Fibroblast of the aortic adventitia (primary cell): Measurements from ENCODE around the gene GARIN5A. TPM values are rescaled to one million over a fixed set of nuclear protein-coding genes. Genes with fewer than 3 reads are reported as not detected.

Experiments
- DNase-seq: peaks from one replicate; pipeline ENCODE4 v3.0.0-alpha.2; 2010; ENCODE audit warnings: low read depth
- H3K4me3 ChIP-seq: 2 replicates; pipeline ENCODE4 v1.5.1; 2011; ENCODE audit warnings: low read depth, mild to moderate bottlenecking, control low read depth, low read length, moderate library complexity
- total RNA-seq: library from RNA; depleted of rRNA; stranded (reverse); fragments of >200 nt; gene quantifications from 2 replicates; pipeline ENCODE4 v1.2.3, GENCODE V29; 2012; ENCODE audit warnings: low replicate concordance
- TF ChIP-seq, protein P1 (sequence below): IDR thresholded peaks from 2 replicates; pipeline ENCODE4 v1.5.1; 2011; ENCODE audit warnings: mild to moderate bottlenecking, low read length, control low read depth, inconsistent platforms; ENCODE audit not compliant: insufficient read depth

The GARIN5A gene
- total RNA-seq, 1 donor = not detected

DNA sequence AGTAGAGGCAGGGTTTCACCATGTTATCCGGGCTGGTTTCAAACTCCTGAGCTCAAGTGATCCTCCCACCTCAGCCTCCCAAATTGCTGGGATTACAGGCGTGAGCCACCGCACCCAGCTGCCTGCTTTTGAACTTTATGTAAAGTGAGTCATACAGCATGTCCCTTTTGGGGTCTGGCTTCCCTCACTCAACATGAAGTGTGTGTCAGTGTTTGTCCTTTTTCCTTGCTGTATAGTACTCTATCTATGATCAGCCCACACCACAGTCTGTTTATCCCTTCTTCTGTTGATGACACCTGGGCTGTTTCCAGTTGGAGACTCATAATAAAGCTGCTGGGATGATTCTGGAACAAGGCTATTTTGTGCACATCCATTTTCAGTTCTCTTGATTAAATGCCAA lies 55.8 kb downstream of the GARIN5A start:
- no peak overlapping the region for H3K4me3 ChIP-seq
- no peak for DNase-seq
- TF ChIP-seq, protein P1, sequence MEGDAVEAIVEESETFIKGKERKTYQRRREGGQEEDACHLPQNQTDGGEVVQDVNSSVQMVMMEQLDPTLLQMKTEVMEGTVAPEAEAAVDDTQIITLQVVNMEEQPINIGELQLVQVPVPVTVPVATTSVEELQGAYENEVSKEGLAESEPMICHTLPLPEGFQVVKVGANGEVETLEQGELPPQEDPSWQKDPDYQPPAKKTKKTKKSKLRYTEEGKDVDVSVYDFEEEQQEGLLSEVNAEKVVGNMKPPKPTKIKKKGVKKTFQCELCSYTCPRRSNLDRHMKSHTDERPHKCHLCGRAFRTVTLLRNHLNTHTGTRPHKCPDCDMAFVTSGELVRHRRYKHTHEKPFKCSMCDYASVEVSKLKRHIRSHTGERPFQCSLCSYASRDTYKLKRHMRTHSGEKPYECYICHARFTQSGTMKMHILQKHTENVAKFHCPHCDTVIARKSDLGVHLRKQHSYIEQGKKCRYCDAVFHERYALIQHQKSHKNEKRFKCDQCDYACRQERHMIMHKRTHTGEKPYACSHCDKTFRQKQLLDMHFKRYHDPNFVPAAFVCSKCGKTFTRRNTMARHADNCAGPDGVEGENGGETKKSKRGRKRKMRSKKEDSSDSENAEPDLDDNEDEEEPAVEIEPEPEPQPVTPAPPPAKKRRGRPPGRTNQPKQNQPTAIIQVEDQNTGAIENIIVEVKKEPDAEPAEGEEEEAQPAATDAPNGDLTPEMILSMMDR = no peak

DNA sequence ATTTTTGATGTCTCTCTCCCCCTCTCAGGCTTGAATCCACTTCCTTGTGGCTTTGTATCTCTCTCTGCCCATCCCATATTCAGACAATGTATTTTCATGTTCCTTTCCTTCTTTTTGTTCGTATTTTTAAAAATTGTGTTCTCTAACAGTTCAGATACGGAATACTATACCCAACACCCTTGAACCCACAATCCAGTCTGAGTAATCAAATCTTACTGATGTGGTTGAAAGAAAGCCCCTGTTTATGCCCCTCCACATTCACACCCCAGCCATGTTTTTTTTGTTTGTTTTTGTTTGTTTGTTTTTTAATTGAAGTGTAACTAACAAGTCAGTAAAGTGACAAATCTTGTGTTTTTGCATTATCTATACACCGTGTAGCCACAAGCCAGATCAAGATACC lies 56.5 kb downstream of the GARIN5A start:
- TF ChIP-seq, protein P1 = no peak

DNA sequence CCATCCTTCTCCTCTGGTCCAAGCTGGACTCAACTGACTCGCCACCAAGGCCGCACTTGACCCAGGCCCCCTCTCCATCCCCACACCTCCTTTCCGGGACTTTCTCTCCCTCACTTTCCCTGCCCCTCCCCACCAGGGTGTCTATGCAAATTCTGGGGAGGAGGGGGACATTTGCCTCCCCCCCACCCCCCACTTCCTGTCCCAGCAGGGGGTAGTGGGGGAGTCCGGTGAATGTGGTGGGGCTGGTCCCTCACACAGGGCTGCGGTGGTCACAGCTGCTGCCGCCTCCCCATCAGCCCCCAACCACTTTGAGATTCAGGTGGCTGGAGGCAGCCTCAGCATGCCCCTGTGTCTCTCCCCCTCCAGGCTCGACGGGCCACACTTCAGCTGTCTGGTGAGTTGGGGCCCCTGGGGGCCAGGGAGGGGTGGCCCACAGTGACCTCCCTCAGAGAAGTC lies 57.0 kb downstream of the GARIN5A start:
- TF ChIP-seq, protein P1 = no peak
- no peak for DNase-seq
- no peak overlapping the region for H3K4me3 ChIP-seq

More for the DNA sequence above, 56.5 kb downstream of the GARIN5A start:
- no peak for DNase-seq
- no peak overlapping the region for H3K4me3 ChIP-seq

DNA sequence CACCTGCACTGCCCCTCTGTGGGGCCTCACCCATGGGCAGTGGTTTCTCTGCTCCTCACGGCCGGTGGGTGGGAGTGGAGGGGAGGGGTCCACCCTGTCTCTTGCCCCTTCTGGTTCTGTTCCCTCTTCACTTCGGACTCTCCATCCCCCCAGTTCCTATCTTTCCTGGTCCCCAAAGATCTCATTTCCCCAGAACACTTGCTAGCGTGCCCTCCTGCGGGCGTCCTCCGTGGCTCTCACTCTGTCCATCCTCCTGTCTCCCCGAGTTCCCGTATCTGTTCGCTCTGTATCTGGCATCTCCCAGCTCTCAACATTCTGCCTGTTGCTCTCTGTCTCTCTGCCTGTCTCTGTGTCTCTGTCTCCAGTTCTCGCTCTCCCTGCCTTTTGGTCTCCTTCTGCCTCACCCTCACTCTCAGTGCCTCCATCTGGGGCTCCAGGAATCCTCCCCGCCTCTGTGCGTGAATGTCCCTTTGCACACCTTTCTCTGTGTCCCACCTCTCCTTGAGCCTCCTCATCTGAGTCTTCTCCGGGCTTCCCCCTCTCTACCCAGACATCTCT lies 57.5 kb downstream of the GARIN5A start:
- H3K4me3 ChIP-seq = no peak overlapping the region
- TF ChIP-seq, protein P1 = no peak
- no peak for DNase-seq

DNA sequence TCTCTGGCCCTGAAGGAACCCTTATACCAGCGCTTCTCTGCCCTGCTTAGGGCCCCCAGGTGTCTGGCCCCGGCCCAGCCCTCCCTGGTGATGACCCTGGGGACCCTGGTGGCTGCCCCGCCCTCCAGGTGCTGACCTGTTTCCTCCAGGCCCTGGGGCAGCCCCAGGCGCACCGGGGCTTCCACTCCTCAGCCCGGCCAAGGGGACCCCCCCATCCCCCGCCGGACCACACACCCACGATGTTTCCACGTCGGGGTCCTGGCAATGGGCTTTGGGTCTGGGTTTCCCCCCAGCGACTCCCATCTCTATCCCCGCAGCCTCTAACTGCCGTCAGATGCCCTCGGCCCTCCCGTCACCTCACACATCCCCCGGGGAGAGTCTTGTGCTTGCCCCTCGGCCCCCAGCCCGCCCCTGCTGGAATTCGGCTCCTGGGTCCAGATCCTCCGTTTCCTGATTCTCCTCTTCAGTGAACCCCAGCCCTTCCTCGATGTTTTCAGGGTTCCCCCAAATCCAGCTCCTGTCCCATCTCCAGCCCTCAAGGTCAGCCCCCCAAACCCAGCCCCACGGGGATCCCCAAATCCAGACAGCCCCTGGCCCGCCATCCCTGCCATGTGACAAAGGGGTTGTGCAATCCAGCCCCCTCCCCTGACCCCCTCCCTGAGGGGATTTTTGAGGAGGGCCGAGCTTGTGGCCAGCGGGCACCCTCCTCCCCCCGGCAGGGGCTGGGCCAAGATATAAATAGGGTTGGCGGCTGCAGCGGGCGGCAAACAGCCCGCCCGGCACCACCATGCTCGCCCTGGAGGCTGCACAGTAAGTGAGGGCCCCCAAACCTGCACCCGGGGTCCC lies 58.2 kb downstream of the GARIN5A start, which contains the start of gene SPIB:
Gene SPIB, plus strand, starts transcription at position 763 of the 846 bp plus-strand sequence. Its CDS starts 25 bp downstream, at position 788.
- TF ChIP-seq, protein P1 = no peak
- H3K4me3 ChIP-seq = no peak within 1 kb of the TSS
- DNase-seq = no peak

DNA sequence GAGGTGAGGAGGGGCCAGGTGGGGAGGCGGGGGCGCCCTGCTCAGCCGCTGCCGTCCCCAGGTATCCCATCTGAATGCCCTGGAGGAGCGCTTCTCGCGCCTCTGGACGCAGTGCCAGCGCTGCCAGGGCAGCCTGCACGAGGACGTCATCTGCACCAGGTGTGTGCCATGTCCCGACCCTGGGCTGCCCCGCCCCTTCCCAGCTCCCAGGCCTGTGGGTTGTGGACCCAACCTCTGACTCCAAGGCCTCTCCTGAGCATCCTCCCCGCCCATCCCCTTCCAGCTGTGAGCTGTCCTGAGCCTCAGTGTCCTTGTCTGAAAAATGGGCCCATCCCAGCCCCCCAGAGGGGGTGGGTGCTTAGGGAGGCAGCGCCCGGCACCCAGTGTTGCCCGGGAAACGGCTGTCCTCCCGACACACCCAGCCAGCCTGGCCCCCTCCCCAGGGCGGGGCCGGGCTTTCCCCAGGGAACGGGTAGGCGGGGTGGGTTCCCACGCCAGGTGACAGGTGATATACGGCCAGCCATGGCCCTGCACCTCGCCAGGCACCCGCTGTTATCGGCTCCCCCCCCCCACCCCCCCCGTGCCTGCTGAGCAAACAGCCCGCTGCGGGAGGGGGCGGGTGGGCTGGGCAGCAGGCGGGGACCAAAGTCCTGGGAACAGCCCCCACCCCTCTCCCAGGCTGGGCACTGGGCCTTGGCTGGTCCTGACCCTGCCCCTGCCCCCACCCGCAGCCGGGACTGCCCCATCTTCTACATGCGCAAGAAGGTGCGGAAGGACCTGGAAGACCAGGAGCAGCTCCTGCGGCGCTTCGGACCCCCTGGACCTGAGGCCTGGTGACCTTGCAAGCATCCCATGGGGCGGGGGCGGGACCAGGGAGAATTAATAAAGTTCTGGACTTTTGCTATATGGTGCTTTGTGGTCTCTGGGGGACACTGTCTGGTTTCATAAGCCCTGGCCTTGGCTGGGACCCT lies 59.3 kb downstream of the GARIN5A start:
- no peak for DNase-seq
- no peak overlapping the region for H3K4me3 ChIP-seq
- TF ChIP-seq, protein P1 = no peak
